ENCODE results near the gene TSPEAR. TPM values are rescaled to one million over a fixed set of nuclear protein-coding genes. Genes with fewer than 3 reads are reported as not detected.

The TSPEAR gene
- total RNA-seq, 1 donor from 2014 or later = not detected

DNA sequence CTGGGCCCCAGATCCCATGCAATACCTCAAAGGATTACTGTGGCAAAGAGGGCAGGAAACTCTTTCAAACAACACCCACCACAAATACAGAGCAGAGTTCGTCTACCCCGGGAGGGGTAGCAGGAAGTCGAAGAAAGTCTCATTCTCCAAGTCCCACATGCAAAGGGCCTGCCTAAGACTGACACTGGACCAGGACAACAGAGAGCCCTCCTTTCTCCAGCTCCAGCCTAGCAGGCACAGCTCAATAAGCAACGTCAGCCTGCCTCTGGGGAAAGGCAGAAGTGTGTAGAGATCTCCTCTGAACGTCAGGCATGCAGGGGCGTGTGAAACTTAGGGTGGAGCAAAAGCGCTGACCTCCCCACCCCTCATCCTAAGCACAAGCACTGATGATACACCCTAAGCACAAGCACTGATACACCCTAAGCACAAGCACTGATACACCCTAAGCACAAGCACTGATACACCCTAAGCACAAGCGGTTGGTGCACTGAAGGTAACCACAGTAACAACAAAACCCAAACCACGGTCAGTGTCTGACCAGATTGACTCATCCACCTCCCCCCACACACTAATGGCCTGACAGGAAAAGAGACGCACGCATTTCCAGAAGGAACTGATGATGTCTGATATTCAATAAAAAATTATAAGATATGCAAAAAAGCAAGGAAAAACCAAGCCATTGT lies 52.3 kb downstream of the TSPEAR start:
- peak overlapping the region; percentile 91 for H3K27ac Mint-ChIP-seq
- peaks cover 48% of the 10 kb centered on the region for H3K9me3 Mint-ChIP-seq
- H3K27me3 Mint-ChIP-seq = peaks cover 6% of the 10 kb centered on the region
- DNase-seq = peak; percentile 72
- intact Hi-C loops (cut with micrococcal nuclease) = loop anchor here (10.0 kb wide), 1 partner anchor 266 kb away; the partner anchor contains the start of gene ITGB2
- peaks cover 39% of the 10 kb centered on the region for H3K4me1 Mint-ChIP-seq
- H3K4me3 Mint-ChIP-seq = peak overlapping the region; percentile 56
- peaks cover 40% of the 10 kb centered on the region for H3K36me3 Mint-ChIP-seq (ENCODE audit: low read depth)

DNA sequence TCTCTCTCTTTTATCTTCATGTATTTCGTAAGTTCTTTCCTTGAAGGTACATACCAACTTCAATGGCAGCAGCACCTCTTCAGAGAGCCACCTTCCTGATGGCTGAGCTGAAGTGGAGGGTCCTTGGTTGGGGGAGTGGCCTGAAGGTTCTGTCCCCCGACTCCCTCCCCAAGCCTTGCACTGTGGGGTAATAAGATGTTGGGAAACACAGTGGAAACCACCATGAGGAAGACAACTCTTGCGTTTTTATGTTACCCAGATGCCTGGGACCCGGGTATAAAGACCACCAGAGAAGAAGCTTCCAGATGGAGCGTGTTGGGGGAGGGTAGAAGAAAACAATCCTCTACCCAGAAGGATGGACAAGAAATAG lies 52.8 kb downstream of the TSPEAR start:
- peak overlapping the region; percentile 91 for H3K27ac Mint-ChIP-seq
- intact Hi-C loops (cut with micrococcal nuclease) = loop anchor here (10.0 kb wide), 1 partner anchor 266 kb away; the partner anchor contains the start of gene ITGB2
- H3K27me3 Mint-ChIP-seq = peaks cover 6% of the 10 kb centered on the region
- peaks cover 44% of the 10 kb centered on the region for H3K4me1 Mint-ChIP-seq
- H3K9me3 Mint-ChIP-seq = peaks cover 43% of the 10 kb centered on the region
- H3K36me3 Mint-ChIP-seq (ENCODE audit: low read depth) = peaks cover 44% of the 10 kb centered on the region
- peak; percentile 61 for DNase-seq
- peak overlapping the region; percentile 56 for H3K4me3 Mint-ChIP-seq

DNA sequence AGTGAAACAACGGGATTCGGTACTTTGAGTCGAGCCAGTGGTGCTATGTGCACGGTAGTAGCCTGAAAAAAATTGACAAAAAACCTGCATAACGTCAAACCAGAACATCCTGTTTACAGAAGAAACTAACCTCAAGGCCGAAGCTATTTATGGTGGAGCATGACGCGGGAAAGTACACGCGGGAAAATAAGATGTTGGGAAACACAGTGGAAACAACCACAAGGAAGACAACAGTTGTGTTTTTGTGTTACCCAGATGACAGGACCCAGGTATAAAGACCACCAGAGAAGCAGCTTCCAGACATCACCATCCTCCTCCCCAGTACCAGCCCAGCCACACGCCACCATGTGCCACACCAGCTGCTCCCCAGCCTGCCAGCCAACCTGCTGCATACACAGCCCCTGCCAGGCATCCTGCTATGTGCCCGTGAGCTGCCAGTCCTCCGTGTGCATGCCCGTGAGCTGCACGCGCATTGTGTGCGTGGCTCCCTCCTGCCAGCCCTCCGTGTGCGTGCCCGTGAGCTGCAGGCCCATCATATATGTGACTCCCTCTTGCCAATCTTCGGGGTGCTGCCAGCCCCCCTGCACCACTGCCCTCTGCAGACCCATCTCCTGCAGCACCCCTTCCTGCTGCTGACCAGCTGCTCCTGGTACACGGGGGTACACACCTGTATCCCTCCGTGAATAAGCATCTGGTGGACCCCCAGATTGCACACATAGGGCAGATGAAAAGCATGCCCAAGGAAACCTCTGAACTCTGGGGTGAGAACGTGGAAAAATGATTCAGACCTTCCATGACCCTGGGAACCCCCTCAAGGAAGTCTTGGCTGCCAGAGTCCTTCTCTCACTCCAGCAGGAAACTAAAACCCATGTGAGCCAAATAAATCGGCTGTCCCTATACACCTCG lies 53.5 kb downstream of the TSPEAR start, which contains the start of gene KRTAP12-3:
TSS of gene KRTAP12-3 (plus strand) at position 298 of the 906 bp plus-strand sequence. CDS start at position 346, 48 bp downstream.
- H3K4me3 Mint-ChIP-seq = peak within 1 kb of the TSS; percentile 56
- DNase-seq = peak; percentile 87
- intact Hi-C loops (cut with micrococcal nuclease) = loop anchor here (10.0 kb wide), 1 partner anchor 267 kb away; the partner anchor contains the start of gene ITGB2
- H3K36me3 Mint-ChIP-seq (ENCODE audit: low read depth) = peaks cover 45% of the 10 kb centered on the region
- peaks cover 6% of the 10 kb centered on the region for H3K27me3 Mint-ChIP-seq
- H3K4me1 Mint-ChIP-seq = peaks cover 44% of the 10 kb centered on the region
- H3K27ac Mint-ChIP-seq = peak within 1 kb of the TSS; percentile 91
- H3K9me3 Mint-ChIP-seq = peaks cover 42% of the 10 kb centered on the region

DNA sequence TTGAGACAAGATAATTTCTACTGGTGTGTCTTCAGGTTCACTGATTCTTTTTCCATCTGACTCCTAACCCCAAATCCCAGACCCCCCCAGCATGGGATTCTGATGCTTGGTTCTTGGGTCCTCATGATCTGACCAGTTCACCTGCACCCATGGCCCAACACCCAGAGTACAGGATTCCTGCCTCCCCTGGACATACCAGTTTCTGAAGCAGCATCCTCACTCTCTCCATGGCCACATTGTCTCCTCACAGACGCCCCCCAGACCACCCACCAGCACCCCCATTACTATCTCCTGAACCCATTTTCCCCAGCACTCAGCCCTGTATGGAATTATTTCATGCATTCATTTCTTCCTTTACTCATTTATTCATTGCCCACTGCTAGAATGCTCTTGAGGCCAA lies 54.5 kb downstream of the TSPEAR start:
- intact Hi-C loops (cut with micrococcal nuclease) = loop anchor here (10.0 kb wide), 1 partner anchor 268 kb away; the partner anchor contains the start of gene ITGB2
- Mint-ChIP-seq H3K9me3 (peaks cover 38% of the 10 kb centered on the region), H3K27me3 (peaks cover 2% of the 10 kb centered on the region), H3K27ac (peak overlapping the region; percentile 91), H3K4me3 (peak overlapping the region; percentile 56), H3K4me1 (peaks cover 44% of the 10 kb centered on the region), H3K36me3 (ENCODE audit: low read depth) (peaks cover 45% of the 10 kb centered on the region)
- peak; percentile 56 for DNase-seq

DNA sequence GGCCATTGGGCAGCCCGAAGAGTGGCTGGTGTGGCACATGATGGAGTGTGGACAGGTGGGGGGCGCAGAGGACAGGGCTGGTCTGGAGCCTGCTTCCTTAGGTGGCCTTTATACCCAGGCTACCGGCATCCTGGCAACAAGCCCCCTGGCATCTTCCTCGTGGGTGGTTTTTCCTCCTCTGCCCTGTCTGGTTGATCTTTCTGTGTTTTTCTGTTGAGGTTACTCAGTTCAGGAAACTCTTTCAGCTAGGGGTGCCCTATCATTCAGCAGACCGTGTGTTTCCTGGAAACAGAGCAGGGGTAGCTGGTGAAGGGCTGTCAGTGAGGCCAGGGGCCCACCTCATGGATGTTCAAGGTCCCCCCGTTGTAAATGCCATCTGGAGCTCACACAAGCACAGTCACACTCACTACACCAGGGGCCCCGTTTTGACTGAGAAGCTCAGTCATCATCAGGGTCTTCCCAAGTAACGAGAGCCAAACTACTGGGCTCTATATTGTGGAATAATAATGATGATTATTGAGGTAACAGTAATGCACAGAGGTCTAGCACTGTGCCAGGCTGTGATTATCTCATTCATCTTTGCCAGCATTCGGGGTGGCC lies 56.7 kb downstream of the TSPEAR start, which contains the start of gene KRTAP12-4:
TSS of gene KRTAP12-4 (minus strand) at position 84 of the 600 bp plus-strand sequence. CDS start at position 39, 45 bp downstream.
- peak within 1 kb of the TSS; percentile 70 for H3K27ac Mint-ChIP-seq
- DNase-seq = peak; percentile 59
- peaks cover 44% of the 10 kb centered on the region for H3K4me1 Mint-ChIP-seq
- peaks cover 30% of the 10 kb centered on the region for H3K9me3 Mint-ChIP-seq
- peak within 1 kb of the TSS; percentile 21 for H3K4me3 Mint-ChIP-seq
- intact Hi-C loops (cut with micrococcal nuclease) = loop anchor here (10.0 kb wide), 1 partner anchor 270 kb away; the partner anchor contains the start of gene ITGB2
- peaks cover 42% of the 10 kb centered on the region for H3K36me3 Mint-ChIP-seq (ENCODE audit: low read depth)
- no peaks in the 10 kb centered on the region for H3K27me3 Mint-ChIP-seq

DNA sequence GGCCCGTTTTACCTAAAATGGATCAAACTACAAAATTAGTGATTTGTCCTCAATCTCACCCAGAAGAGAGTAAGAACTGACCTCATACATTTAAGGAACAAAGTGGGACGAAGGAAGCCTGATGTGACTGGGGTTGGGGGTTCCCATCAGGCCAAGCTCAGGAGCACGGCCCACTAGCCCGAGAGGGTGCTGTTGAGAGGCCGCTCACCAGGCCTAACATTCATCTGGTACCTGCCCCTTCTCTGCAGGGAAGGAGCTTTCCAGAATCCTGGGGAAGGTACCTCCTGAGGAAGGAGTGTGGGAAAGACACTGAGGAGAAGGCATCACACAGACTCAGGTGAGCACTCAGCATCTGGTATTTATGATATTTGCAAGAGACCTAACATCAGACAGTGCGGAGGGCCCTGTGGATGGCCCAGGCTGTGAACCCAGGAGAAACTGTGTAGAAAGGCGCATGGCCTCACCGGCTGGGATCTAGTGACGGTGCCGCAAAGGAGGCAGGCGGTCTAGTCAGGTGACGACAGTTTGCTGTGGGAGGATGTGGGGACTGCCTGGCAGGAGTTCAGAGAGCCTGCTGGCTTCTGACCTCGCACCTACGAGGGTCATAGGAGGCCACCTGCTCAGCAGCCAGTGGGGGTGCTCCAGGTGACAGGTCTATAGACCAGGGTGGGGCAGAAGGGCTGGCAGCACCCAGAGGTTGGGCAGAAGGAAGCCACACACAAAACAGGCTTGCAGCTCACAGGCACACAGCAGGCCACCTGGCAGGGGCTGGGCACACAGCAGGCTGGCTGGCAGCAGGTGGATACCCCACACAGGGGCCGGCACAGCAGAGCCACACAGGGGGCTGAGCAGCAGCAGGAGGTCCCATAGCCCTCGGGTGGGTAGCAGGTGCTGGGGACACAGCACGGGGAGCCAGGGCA lies 57.5 kb downstream of the TSPEAR start:
- peak overlapping the region; percentile 47 for H3K27ac Mint-ChIP-seq
- H3K9me3 Mint-ChIP-seq = peaks cover 26% of the 10 kb centered on the region
- intact Hi-C loops (cut with micrococcal nuclease) = loop anchor here (10.0 kb wide), 1 partner anchor 271 kb away; the partner anchor contains the start of gene ITGB2
- H3K27me3 Mint-ChIP-seq = no peaks in the 10 kb centered on the region
- peaks cover 37% of the 10 kb centered on the region for H3K4me1 Mint-ChIP-seq
- peaks cover 39% of the 10 kb centered on the region for H3K36me3 Mint-ChIP-seq (ENCODE audit: low read depth)
- peak; percentile 69 for DNase-seq
- H3K4me3 Mint-ChIP-seq = peak overlapping the region; percentile 21

DNA sequence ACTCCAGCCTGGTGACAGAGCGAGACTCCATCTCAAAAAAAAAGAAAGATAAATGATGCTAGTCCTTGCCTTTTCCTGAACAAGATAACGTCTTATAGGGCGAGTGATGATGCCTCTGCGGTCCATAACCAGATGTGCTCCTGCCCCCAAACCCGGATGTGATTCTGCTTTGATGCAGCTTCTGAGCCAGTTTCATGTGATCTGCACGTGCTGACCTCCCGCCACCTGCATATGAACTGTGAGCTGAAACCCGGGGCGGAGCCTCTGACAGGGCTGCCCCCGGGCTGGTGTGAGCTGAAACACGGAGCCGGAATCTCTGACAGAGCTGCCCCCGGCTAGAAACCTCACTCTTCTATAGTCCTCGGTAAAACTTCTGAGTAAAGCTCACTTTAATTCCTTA lies 58.2 kb downstream of the TSPEAR start:
- peaks cover 29% of the 10 kb centered on the region for H3K4me1 Mint-ChIP-seq
- peaks cover 18% of the 10 kb centered on the region for H3K9me3 Mint-ChIP-seq
- no peaks in the 10 kb centered on the region for H3K27me3 Mint-ChIP-seq
- H3K4me3 Mint-ChIP-seq = no peak overlapping the region
- intact Hi-C loops (cut with micrococcal nuclease) = loop anchor here (10.0 kb wide), 1 partner anchor 272 kb away; the partner anchor contains the start of gene ITGB2
- no peak for DNase-seq
- peaks cover 35% of the 10 kb centered on the region for H3K36me3 Mint-ChIP-seq (ENCODE audit: low read depth)
- H3K27ac Mint-ChIP-seq = no peak overlapping the region

DNA sequence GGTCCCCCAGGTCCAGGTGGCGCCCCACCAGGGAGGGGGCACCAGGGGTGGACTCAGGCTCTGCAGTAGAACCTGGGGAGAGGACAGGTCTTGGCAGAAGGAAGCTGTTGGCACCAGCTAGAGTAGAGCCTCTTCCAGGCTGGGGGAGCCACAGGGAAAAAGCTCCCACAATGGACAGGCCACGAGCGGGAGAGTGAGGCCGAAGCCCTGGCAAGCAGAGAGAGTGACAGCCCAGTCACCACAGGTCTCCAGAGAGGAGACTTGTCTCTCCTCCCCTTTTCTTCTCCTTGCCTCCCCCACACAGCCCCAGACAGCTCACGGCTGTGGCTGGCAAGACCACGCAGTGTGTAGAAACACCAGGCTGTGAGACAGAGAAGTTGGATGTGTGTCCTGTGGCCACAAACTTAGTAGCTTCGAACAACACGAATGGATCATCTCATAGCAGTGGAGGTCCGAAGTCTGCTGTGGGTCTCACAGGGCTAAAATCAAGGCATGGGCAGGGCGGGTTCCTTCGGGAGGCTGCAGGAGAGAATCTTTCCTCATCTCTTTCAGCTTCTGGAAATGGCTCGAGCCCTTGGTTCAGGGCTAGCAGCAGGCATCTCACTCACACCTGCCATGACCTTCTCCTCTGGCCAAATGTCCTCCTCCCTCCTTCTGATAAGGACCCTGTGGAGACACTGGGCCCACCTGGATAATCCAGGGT lies 60.2 kb downstream of the TSPEAR start:
- Mint-ChIP-seq H3K27ac (no peak overlapping the region), H3K36me3 (ENCODE audit: low read depth) (peaks cover 15% of the 10 kb centered on the region)
- intact Hi-C loops (cut with micrococcal nuclease) = loop anchor here (10.0 kb wide), 1 partner anchor 274 kb away; the partner anchor contains the start of gene ITGB2

DNA sequence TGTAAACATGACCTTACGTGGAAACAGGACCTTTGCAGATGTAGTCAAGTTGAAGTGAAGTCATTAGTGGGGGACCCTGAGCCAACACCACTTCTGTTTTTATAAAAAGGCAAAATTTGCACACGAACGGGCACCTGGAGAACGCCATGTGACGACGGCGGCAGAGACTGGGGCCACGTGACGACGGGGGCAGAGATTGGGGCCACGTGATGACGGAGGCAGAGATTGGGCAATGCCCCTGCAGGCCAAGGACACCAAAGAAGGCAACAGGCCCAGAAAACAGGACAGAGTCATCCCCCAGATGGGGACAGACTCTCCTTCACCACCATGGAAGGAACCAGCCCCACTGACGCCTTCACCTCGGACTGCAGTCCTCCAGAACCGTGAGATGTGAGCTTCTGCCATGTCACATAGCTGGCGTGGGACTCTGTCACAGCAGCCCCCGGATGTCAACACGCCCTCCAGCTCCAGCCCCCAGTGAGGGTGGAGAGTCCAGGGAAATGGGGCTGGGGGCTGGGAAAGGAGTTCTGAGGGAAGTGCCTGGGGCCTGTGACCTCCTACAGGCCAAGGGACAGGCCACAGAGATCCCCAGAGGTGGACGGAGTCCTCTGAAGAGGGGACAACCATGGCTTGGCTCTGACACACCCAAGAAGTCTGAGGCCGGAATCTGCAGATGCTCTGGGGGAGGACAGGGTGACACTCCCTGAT lies 61.0 kb downstream of the TSPEAR start:
- peaks cover 2% of the 10 kb centered on the region for H3K27me3 Mint-ChIP-seq
- H3K4me3 Mint-ChIP-seq = no peak overlapping the region
- no peaks in the 10 kb centered on the region for H3K9me3 Mint-ChIP-seq
- intact Hi-C loops (cut with micrococcal nuclease) = loop anchor here (10.0 kb wide), 1 partner anchor 274 kb away; the partner anchor contains the start of gene ITGB2
- peaks cover 10% of the 10 kb centered on the region for H3K4me1 Mint-ChIP-seq
- DNase-seq = no peak
- H3K36me3 Mint-ChIP-seq (ENCODE audit: low read depth) = peaks cover 10% of the 10 kb centered on the region
- no peak overlapping the region for H3K27ac Mint-ChIP-seq

More for the DNA sequence above, 60.2 kb downstream of the TSPEAR start:
- Mint-ChIP-seq H3K27me3 (peaks cover 2% of the 10 kb centered on the region), H3K9me3 (peaks cover under 1% of the 10 kb centered on the region), H3K4me3 (no peak overlapping the region), H3K4me1 (peaks cover 12% of the 10 kb centered on the region)
- no peak for DNase-seq

DNA sequence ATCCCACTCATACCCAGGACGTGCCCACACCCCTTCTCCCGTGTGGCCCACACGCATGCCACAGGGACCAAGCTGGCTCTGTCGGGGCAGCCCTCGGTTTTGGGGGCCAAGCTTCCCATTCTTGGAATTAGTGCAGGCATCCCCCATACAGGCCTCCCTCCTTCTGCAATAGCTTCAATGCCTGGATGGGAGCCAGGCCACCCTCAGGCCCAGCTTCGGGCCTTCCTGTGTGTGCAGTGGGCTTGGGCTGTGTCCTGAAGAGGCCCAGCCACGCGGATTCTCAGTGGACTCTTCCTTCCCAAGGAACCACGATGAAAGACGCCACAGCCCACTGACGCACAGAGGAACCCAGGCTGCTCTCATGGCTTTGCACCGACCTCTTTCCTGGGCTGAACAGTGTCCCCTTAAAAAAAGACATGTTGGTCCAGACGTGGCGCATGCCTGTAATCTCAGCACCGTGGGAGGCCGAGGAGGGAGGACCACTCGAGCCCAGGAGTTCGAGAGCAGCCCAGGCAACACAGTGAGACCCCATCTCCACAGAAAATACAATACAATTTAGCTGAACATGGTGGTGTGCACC lies 61.8 kb downstream of the TSPEAR start:
- intact Hi-C loops (cut with micrococcal nuclease) = loop anchor here (10.0 kb wide), 1 partner anchor 275 kb away; the partner anchor contains the start of gene ITGB2
- Mint-ChIP-seq H3K36me3 (ENCODE audit: low read depth) (peaks cover 11% of the 10 kb centered on the region), H3K4me3 (no peak overlapping the region), H3K27ac (no peak overlapping the region), H3K9me3 (peaks cover 5% of the 10 kb centered on the region), H3K27me3 (peaks cover 2% of the 10 kb centered on the region), H3K4me1 (peaks cover 8% of the 10 kb centered on the region)
- DNase-seq = no peak
